Measurements from ENCODE around the gene SLC7A14. TPM values are rescaled to one million over a fixed set of nuclear protein-coding genes. Genes with fewer than 3 reads are reported as not detected.

The SLC7A14 gene
- total and polyA plus RNA-seq, 2 of the 4 experiments (the other 2 are of a cell fraction): 2.7 to 6.8 TPM

- no peak overlapping the region for H2BK15ac ChIP-seq (ENCODE audit: low read depth, low read length)
- dilution Hi-C loops (cut with HindIII; ENCODE audit: low sequenced_read_pairs, unreplicated experiment) (no loop called here), in situ Hi-C loops (cut with MboI; ENCODE audit: low sequenced_read_pairs) (no loop called here), intact Hi-C loops (cut with micrococcal nuclease) (no loop called here)
- H2BK20ac ChIP-seq (ENCODE audit: low read depth, low read length): no peak overlapping the region
- H3K4ac ChIP-seq (ENCODE audit: low read depth, low read length): no peak overlapping the region
- DNase-seq (no peak), ATAC-seq (ENCODE audit: low read depth) (no peak)
- H2BK120ac ChIP-seq (ENCODE audit: low read depth, low read length): no peak overlapping the region
- no peaks in the 10 kb centered on the region for H3K79me1 ChIP-seq (ENCODE audit: low read depth in 1 of 2, low read length in 2 of 2)
- H3K27me3 ChIP-seq (ENCODE audit: control insufficient read depth, insufficient read depth, low read length): peaks cover 2% of the 10 kb centered on the region; the same call in 1 of the 2 replicates
- no peak overlapping the region for H4K91ac ChIP-seq (ENCODE audit: insufficient read depth, low read depth, low read length)
- H3K56ac ChIP-seq (ENCODE audit: extremely low read depth, insufficient read depth, low read length): no peak overlapping the region
- no peak overlapping the region for H3K27ac ChIP-seq (ENCODE audit: insufficient read depth, low read length)
- ChIA-PET CTCF (no interaction called here), POLR2A (ENCODE audit: unreplicated experiment) (no interaction called here)
- H3K14ac ChIP-seq (replicated peaks; ENCODE audit: low read depth, low read length): no peak overlapping the region
- no peak overlapping the region for H3K4me3 ChIP-seq (ENCODE audit: insufficient read depth, low read depth, low read length)
- H3K23ac ChIP-seq (ENCODE audit: low read depth, low read length): no peak overlapping the region
- H3K9ac ChIP-seq (ENCODE audit: low read depth, low read length): no peak overlapping the region
- no peak overlapping the region for H3K4me2 ChIP-seq (ENCODE audit: low read depth, low read length)
- H3K9me3 ChIP-seq (ENCODE audit: control insufficient read depth, insufficient read depth, low read length): no peaks in the 10 kb centered on the region
- H2AFZ ChIP-seq (replicated peaks; ENCODE audit: low read length, poor library complexity): no peak overlapping the region
- H2BK5ac ChIP-seq (ENCODE audit: low read depth, low read length, poor library complexity, severe bottlenecking): no peak overlapping the region
- WGBS, 2 experiments (ENCODE audit: extremely low coverage in 2 of 2, insufficient read length in 1 of 2): no CpG with 5 or more reads among the region's 2 CpGs
- TF ChIP-seq POLR2A (IDR thresholded peaks at IDR 0.05; ENCODE audit: low read depth, low read length) (no peak), MAZ (IDR thresholded peaks at IDR 0.05; ENCODE audit: borderline replicate concordance, low read depth, low read length) (no peak), RAD21 (IDR thresholded peaks at IDR 0.05; ENCODE audit: low read length) (no peak), RFX5 (IDR thresholded peaks at IDR 0.05; ENCODE audit: low read depth, low read length) (no peak), CTCF (conservative IDR thresholded peaks at IDR 0.05; ENCODE audit: low read depth, low read length) (no peak), MAFK (IDR thresholded peaks at IDR 0.05; ENCODE audit: low read depth, low read length) (no peak), FOS (IDR thresholded peaks at IDR 0.05; ENCODE audit: low read depth, low read length) (no peak), BHLHE40 (IDR thresholded peaks at IDR 0.05; ENCODE audit: low read depth, low read length) (no peak), RCOR1 (IDR thresholded peaks at IDR 0.05; ENCODE audit: insufficient replicate concordance, low read length) (no peak), MXI1 (IDR thresholded peaks at IDR 0.05; ENCODE audit: borderline replicate concordance, low read depth, low read length) (no peak), CEBPB (IDR thresholded peaks at IDR 0.05; ENCODE audit: low read depth, low read length) (no peak), SMC3 (IDR thresholded peaks at IDR 0.05; ENCODE audit: low read depth, low read length) (no peak), USF2 (IDR thresholded peaks at IDR 0.05; ENCODE audit: low read depth, low read length) (no peak), NFE2L2 (IDR thresholded peaks at IDR 0.05; ENCODE audit: low read depth, low read length) (no peak), ELK1 (IDR thresholded peaks at IDR 0.05; ENCODE audit: borderline replicate concordance, low read depth, low read length) (no peak), CHD1 (IDR thresholded peaks at IDR 0.05; ENCODE audit: low read depth, low read length) (no peak)
- no peak overlapping the region for H3K18ac ChIP-seq (ENCODE audit: low read depth, low read length)
- H2AK9ac ChIP-seq (replicated peaks; ENCODE audit: low read depth, low read length, poor library complexity): no peak overlapping the region
- H4K8ac ChIP-seq (ENCODE audit: low read depth in 2 of 2, low read length in 2 of 2): no peak overlapping the region
- H3K36me3 ChIP-seq (ENCODE audit: control insufficient read depth, insufficient read depth, low read length): no peaks in the 10 kb centered on the region
- peaks cover 2% of the 10 kb centered on the region; the same call in 1 of the 2 replicates for H3K9me1 ChIP-seq (ENCODE audit: insufficient read depth, low read length)
- H4K5ac ChIP-seq (ENCODE audit: low read depth, low read length): no peak overlapping the region
- no peak overlapping the region for H2AK5ac ChIP-seq (ENCODE audit: low read depth, low read length)
- no peaks in the 10 kb centered on the region for H3K4me1 ChIP-seq (ENCODE audit: control insufficient read depth, insufficient read depth, low read length)
- no peaks in the 10 kb centered on the region for H4K20me1 ChIP-seq (ENCODE audit: insufficient read depth, low read length)
- no TSS peak for BruUV-seq (replicated peaks)
Observed at GRCh38 chr3:170551252-170551651, 34.6 kb downstream of the SLC7A14 start.

Measured in IMR-90 (cell line).